Measurements from ENCODE around the gene CHST15. TPM values are rescaled to one million over a fixed set of nuclear protein-coding genes. Genes with fewer than 3 reads are reported as not detected.

CHST15 gene
- total and polyA plus RNA-seq, 8 donors = 2.6 to 30.4 (median 14.6) TPM

- intact Hi-C loops (cut with DNase I; ENCODE audit: low total_unique reads) = no loop called here
- no peak overlapping the region for H3K4me3 ChIP-seq
- DNase-seq = no peak
- no peaks in the 10 kb centered on the region for H3K9me3 ChIP-seq
- H3K4me1 ChIP-seq = no peaks in the 10 kb centered on the region
- no peak for TF ChIP-seq CTCF (IDR thresholded peaks at IDR 0.05)
- TF ChIP-seq POLR2A (IDR thresholded peaks at IDR 0.05) = no peak
- no peak for TF ChIP-seq POLR2AphosphoS5 (IDR thresholded peaks at IDR 0.05)
- TF ChIP-seq EP300 (IDR thresholded peaks at IDR 0.05) = no peak
- H3K36me3 ChIP-seq = no peaks in the 10 kb centered on the region
- no peaks in the 10 kb centered on the region for H3K27me3 ChIP-seq
- 68 to 86% (median 76%) methylated on average over 11 of the region's 11 CpGs for WGBS, 5 donors
- H3K27ac ChIP-seq = no peak overlapping the region
Observed at GRCh38 chr10:124126145-124126982, 33.0 kb upstream of the CHST15 start.

GRCh38 chr10:124125305-124126116 lies 32.1 kb upstream of the CHST15 start:
- TF ChIP-seq CTCF (IDR thresholded peaks at IDR 0.05) = peak in 2 of 7 experiments; percentile 13 to 24
- TF ChIP-seq POLR2AphosphoS5 (IDR thresholded peaks at IDR 0.05) = no peak
- H3K4me1 ChIP-seq = no peaks in the 10 kb centered on the region
- H3K27me3 ChIP-seq = no peaks in the 10 kb centered on the region
- no peak overlapping the region for H3K4me3 ChIP-seq
- no peaks in the 10 kb centered on the region for H3K36me3 ChIP-seq
- 66 to 74% (median 68%) methylated on average over 10 of the region's 10 CpGs for WGBS, 5 donors
- DNase-seq = no peak
- intact Hi-C loops (cut with DNase I; ENCODE audit: low total_unique reads) = no loop called here
- no peak overlapping the region for H3K27ac ChIP-seq
- no peaks in the 10 kb centered on the region for H3K9me3 ChIP-seq

- Histone ChIP-seq H3K9me3 (no peaks in the 10 kb centered on the region), H3K27me3 (no peaks in the 10 kb centered on the region), H3K4me1 (peaks cover 0 to 2% (median 0%) of the 10 kb centered on the region in 4 donors), H3K27ac (no peak overlapping the region), H3K36me3 (no peaks in the 10 kb centered on the region), H3K4me3 (no peak overlapping the region)
- intact Hi-C loops (cut with DNase I; ENCODE audit: low total_unique reads) = no loop called here
- no peak for DNase-seq
- TF ChIP-seq POLR2AphosphoS5 (IDR thresholded peaks at IDR 0.05) (no peak), EP300 (IDR thresholded peaks at IDR 0.05) (no peak), POLR2A (IDR thresholded peaks at IDR 0.05) (no peak), CTCF (IDR thresholded peaks at IDR 0.05) (no peak)
- 95 to 100% (median 96%) methylated on average over 2 of the region's 2 CpGs for WGBS, 5 donors
Observed at GRCh38 chr10:124124769-124125161, 31.4 kb upstream of the CHST15 start.

GRCh38 chr10:124124123-124124768 lies 30.8 kb upstream of the CHST15 start:
- H3K4me1 ChIP-seq = peaks cover 0 to 7% (median 0%) of the 10 kb centered on the region in 4 donors
- intact Hi-C loops (cut with DNase I; ENCODE audit: low total_unique reads) = no loop called here
- H3K27ac ChIP-seq = no peak overlapping the region
- H3K9me3 ChIP-seq = no peaks in the 10 kb centered on the region
- TF ChIP-seq POLR2AphosphoS5 (IDR thresholded peaks at IDR 0.05) (no peak), POLR2A (IDR thresholded peaks at IDR 0.05) (no peak), CTCF (IDR thresholded peaks at IDR 0.05) (no peak), EP300 (IDR thresholded peaks at IDR 0.05) (no peak)
- no peaks in the 10 kb centered on the region for H3K27me3 ChIP-seq
- H3K4me3 ChIP-seq = no peak overlapping the region
- DNase-seq = no peak
- H3K36me3 ChIP-seq = no peaks in the 10 kb centered on the region
- 77 to 81% (median 78%) methylated on average over 10 of the region's 10 CpGs for WGBS, 5 donors
